NCI-H510A (cell line): ENCODE results near the gene TTLL9.
"Not testable (repeated sequence)": the region's sequence is repeated elsewhere in the genome, so short reads cannot be mapped to it uniquely, and the experiment has no call there.

Experiments used
- DNase-seq: peaks from one replicate; lab custom pipeline; 2025; lab: John Stamatoyannopoulos, UW

The TTLL9 gene

DNA sequence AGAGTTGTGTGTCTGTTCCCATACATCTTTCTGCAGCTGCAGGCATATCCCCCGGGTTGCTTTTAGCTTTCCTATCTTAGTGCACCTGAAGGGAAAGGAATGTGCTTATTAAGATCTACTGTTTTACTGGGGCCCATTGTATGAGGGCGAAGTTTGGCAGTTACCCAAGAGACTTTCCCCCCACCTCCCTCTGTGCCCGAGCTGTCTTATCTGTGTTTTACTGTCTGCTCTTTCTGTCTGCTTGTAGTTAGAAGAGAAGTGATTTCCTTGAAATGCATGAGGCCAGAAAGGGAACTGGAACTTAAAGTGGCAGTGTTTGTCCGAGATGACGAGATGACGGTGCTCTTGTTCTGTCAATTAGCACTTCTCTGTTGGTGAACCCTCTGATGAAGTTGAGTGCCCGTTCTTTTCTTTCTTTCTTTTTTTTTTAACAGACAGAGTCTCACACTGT lies 47.6 kb downstream of the TTLL9 start:
- not testable (repeated sequence) for DNase-seq

- no peak for DNase-seq
These were observed 48.2 kb downstream of the TTLL9 start for GRCh38 chr20:31918466-31919105.

GRCh38 chr20:31919410-31920155 lies 49.1 kb downstream of the TTLL9 start:
- no peak for DNase-seq

DNA sequence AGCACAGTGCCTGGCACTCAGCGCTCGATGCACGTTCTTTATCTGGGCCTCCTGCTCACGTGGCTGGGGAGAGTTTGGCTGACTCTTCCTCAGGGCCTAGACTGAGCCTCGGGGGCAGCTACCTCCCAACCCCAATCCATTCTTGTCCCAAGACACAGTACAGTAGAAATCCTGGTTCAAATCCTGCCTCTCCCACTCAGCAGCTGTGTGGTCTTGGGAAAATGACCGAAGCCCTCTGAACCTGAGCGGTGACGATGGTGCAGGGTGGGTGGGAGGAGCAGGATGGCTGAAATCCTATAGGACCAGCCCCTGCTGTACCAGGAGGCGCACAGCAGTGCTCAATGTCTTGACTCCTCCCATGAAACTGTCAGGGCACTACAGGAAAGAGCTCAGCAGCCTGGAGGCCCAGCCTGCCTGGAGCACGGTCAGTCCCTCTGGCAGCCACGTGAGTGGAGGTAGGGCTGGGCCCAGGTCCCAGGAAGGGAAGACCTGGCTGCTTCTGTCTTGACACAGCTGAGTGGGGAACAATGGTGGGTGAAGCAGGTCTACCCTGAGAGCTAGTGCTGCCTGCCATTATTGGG lies 49.9 kb downstream of the TTLL9 start:
- DNase-seq: no peak

GRCh38 chr20:31921480-31921879 lies 51.0 kb downstream of the TTLL9 start:
- DNase-seq: not testable (repeated sequence)

DNA sequence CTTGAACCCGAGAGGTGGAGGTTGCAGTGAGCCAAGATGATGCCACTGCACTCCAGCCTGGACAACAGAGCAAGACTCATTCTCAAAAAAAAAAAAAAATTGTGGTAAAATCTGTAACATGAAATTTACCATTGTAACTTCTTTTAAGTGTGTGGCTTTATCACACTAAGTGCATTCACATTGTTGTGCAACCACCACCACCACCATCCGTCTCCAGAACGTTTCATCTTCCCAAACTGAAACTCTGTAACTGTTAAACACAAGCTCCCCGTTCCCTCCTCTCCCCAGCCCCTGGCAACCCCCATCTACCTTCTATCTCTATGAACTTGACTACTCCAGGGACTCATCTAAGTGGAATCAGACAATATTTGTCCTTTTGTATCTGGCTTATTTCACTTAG lies 51.7 kb downstream of the TTLL9 start:
- no peak for DNase-seq

GRCh38 chr20:31922588-31922987 lies 52.2 kb downstream of the TTLL9 start:
- no peak for DNase-seq

- DNase-seq: no peak
These were observed 53.2 kb downstream of the TTLL9 start for GRCh38 chr20:31923388-31924331.

- DNase-seq: no peak
These were observed 54.1 kb downstream of the TTLL9 start for GRCh38 chr20:31924561-31924960.

- no peak for DNase-seq
These were observed 55.2 kb downstream of the TTLL9 start for GRCh38 chr20:31925631-31926030.

GRCh38 chr20:31926493-31926892 lies 56.1 kb downstream of the TTLL9 start:
- no peak for DNase-seq

DNA sequence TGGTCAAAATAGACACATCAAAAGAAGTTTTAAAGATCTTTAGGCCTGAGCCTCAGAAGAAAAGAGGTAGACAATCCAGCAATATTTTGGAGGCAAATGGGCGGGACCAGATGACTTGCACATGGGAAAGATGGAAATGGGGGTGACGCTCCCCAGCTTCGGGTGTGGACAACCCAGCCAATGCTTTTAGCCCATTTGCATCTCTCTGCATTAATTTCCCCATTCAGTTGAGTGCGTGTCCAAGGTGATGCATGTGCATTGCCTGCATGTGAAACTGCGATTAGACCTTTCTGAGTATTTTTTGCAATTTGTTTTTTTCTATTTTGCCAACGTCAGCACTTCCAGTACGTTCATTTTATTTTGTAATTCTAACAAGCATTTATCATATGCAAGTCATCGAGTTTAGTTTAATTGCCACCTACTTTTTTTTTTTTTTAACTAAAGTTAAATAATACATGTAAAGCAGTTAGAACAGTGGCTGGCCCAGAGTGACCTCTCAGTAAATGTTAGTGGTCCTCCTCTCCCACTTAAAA lies 57.3 kb downstream of the TTLL9 start:
- DNase-seq: no peak

- DNase-seq: not testable (repeated sequence)
These were observed 59.2 kb downstream of the TTLL9 start for GRCh38 chr20:31929631-31930030.

- no peak for DNase-seq
These were observed 60.3 kb downstream of the TTLL9 start for GRCh38 chr20:31930779-31931178.

GRCh38 chr20:31933698-31934097 lies 63.3 kb downstream of the TTLL9 start:
- DNase-seq: no peak

GRCh38 chr20:31934491-31934890 lies 64.1 kb downstream of the TTLL9 start:
- DNase-seq: no peak

DNA sequence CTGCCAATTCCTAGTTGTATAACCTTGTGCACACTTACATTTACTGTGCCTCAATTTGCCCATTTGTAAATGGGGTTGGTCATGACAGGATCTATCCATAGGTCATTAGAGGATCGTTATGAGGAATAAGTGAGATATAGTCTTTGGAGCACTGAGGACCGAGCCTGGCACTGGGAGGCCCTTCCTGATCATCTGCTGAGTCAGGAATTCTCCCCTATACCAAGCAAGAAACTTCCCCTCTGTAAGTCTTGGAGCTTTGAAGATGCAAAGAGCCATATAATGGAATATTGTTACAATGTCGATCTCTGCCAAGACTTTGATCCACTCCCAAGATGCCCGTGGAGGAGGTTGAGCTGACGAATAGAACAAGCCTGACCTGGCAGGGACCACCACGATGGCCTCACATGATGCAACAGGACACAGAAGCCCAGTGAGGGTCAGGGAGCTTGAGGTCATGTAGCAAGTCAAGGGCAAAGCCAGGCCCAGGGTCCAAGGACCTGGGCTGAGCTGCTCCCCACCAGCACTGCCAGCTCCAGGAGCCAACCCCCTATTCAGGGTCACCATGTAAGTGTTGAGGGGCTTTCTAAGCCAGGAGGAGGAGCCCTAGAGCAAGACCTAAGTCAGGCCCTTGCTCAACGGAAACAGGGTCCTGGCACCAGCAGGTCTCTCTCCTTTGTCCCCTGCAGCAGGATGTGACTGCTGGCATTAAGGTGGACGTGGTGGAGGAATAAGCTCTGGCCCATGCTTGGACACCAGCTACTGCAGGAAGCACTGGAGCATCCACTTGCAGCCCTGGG lies 64.7 kb downstream of the TTLL9 start:
- DNase-seq: no peak

DNA sequence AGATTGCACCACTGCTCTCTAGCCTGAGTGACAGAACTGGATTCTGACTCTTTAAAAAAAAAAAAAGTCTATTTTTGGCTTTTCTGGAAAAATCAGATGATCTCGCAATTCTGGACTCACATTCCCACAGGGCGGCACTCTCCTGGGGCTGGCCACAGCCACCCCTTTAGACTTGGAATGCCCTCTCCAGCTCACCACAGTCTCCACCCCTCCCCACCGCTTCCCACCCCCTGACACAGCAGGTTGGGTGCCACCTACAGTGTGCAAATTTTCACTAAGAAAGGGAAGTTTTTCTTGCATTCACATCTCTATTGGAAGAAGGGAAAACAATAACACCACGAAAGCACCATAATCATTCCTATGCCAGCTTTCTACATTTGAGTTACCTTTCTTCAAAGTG lies 66.0 kb downstream of the TTLL9 start:
- DNase-seq: no peak

GRCh38 chr20:31937820-31938219 lies 67.4 kb downstream of the TTLL9 start:
- no peak for DNase-seq

DNA sequence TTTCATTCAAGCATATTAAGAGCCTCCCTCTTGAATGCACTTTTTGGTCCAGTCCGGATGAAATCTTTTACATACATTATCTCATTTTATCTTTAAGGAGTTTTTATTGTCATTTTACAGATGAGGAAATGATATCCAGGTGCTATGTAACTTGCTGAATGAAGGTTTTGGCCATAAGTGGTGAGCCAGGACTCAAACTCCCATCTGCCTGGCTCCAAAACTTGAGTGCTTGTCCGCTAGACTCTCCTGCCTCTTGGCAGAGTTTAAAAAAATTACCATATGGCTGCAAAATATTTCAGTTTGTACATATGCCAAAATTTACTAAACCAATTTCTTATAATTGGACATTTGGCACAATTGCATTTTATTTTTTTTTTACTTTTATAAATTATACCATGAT lies 69.2 kb downstream of the TTLL9 start:
- no peak for DNase-seq

DNA sequence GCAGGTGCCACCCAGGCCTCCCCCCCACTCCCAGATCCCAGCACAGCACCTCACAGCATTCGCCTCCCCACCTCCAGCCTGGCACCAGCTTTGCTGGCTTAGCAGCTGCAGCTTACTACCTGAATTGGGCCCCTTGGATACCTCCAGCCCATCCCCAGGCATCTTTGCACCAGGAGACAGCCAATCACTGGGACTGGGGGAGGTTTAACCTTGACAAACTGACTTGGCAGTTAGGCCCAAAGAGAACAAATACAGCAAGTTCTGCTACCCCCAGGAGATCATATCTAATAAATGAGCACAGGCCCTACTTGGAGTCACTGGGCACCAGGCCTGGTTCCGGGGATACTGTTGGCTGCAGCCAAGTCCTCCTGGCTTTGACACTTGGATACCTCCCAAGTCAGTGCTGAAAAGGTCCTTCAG lies 72.6 kb downstream of the TTLL9 start:
- no peak for DNase-seq
